ENCODE results near the gene TBC1D1. TPM values are rescaled to one million over a fixed set of nuclear protein-coding genes. Genes with fewer than 3 reads are reported as not detected.

Gene TBC1D1
- total and polyA plus RNA-seq, 2 donors (not counting 3 experiments of a cell fraction or from before 2014, with no cell fraction given), result 63.5 to 116 TPM

DNA sequence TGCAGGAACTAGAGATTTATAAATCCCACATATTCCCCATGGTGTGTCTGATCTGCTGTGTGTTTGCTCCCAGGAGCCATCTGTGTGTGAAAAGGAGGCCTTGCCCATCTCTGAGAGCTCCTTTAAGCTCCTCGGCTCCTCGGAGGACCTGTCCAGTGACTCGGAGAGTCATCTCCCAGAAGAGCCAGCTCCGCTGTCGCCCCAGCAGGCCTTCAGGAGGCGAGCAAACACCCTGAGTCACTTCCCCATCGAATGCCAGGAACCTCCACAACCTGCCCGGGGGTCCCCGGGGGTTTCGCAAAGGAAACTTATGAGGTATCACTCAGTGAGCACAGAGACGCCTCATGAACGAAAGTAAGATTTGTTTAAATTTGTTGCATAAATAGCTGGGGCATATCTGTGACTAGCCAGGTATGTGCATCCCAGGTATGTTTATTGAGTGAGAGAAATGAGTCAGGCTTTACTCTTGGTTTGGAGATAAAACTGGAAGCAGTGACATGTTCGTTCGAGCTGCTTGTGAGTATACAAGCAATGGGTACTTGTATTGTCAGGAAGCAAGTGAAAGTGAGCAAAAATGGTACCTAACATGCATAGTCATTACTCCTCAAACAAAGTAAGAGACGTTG is 158.8 kb downstream of the TBC1D1 start:
- Histone ChIP-seq H3K4me3 (replicated peaks in 1 of 3; ENCODE audit: insufficient read depth in 1 of 3, low read depth in 1 of 3, low read length in 3 of 3) (no peak overlapping the region), H3K9me1 (replicated peaks; ENCODE audit: control insufficient read depth, extremely low read depth, insufficient read depth, low read length) (no peaks in the 10 kb centered on the region), H4K20me1 (replicated peaks; ENCODE audit: control insufficient read depth, extremely low read depth, insufficient read depth, low read length) (no peaks in the 10 kb centered on the region), H3K36me3 (ENCODE audit: control insufficient read depth in 2 of 2, extremely low read depth in 1 of 2, insufficient read depth in 2 of 2, low read length in 2 of 2) (peaks cover 2 to 7% of the 10 kb centered on the region in 2 experiments), H3K9me3 (replicated peaks; ENCODE audit: control insufficient read depth, insufficient read depth, low read length) (no peaks in the 10 kb centered on the region), H3K4me2 (ENCODE audit: insufficient read depth, low read length) (no peak overlapping the region), H3K4me1 (ENCODE audit: control insufficient read depth, extremely low read depth, insufficient read depth, low read length) (peaks cover 19% of the 10 kb centered on the region), H3K79me2 (ENCODE audit: control insufficient read depth, insufficient read depth, low read length) (no peaks in the 10 kb centered on the region), H3K9ac (replicated peaks; ENCODE audit: extremely low read depth, insufficient read depth, low read length) (no peak overlapping the region), H3K27me3 (ENCODE audit: control insufficient read depth in 2 of 2, insufficient read depth in 2 of 2, low read length in 2 of 2) (no peaks in the 10 kb centered on the region), H3K27ac (ENCODE audit: insufficient read depth, low read depth, low read length) (no peak overlapping the region), H2AFZ (ENCODE audit: low read depth, low read length) (no peak overlapping the region)
- intact Hi-C loops (cut with micrococcal nuclease) (no loop called here), dilution Hi-C loops (cut with MboI; ENCODE audit: extremely low pct_ligation_motif_present, low sequenced_read_pairs) (no loop called here)
- POLR2A ChIA-PET, result no interaction called here
- no peak for FAIRE-seq
- DNase-seq (ENCODE audit: low read depth, low spot score), result no peak
- no TSS peak for BruUV-seq (replicated peaks)
- CTCF ChIA-PET, result interaction anchor here (0.7 kb wide), 1 partner anchor 20 kb away, joined by 3 read pairs; no protein-coding TSS in a partner anchor
- no peak for TF ChIP-seq CTCF (IDR thresholded peaks at IDR 0.05; ENCODE audit: extremely low read depth in 1 of 2, insufficient read depth in 1 of 2, low read depth in 1 of 2, low read length in 2 of 2)
- no peak for TF ChIP-seq MYC (IDR thresholded peaks at IDR 0.05; ENCODE audit: low read depth, low read length)
- no peak for TF ChIP-seq GATA2 (IDR thresholded peaks at IDR 0.05; ENCODE audit: insufficient read depth, insufficient read length, low read depth, low read length)
- TF ChIP-seq EZH2 (IDR thresholded peaks at IDR 0.05; ENCODE audit: borderline replicate concordance, low read depth, low read length, severe bottlenecking), result no peak
- no peak for TF ChIP-seq POLR2AphosphoS5 (IDR thresholded peaks at IDR 0.05; ENCODE audit: insufficient read depth, low read depth, low read length)
- no peak for TF ChIP-seq JUN (IDR thresholded peaks at IDR 0.05; ENCODE audit: borderline replicate concordance, insufficient read depth, insufficient read length, low read depth)
- TF ChIP-seq, protein P1, sequence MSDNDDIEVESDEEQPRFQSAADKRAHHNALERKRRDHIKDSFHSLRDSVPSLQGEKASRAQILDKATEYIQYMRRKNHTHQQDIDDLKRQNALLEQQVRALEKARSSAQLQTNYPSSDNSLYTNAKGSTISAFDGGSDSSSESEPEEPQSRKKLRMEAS (IDR thresholded peaks at IDR 0.05; ENCODE audit: insufficient read depth, insufficient read length), result no peak
- no peak for TF ChIP-seq FOS (IDR thresholded peaks at IDR 0.05; ENCODE audit: borderline replicate concordance, insufficient read depth, low read length)
- no peak for TF ChIP-seq POLR2A (IDR thresholded peaks at IDR 0.05; ENCODE audit: low read depth, low read length)

Data from endothelial cell of umbilical vein (primary cell).